Gastrocnemius medialis (tissue), 4 donors: ENCODE measurements around the gene OLFM4.

ENCODE experiments used
- POLR2A ChIP-seq, 2 donors: fragments of 450-650 bp; IDR thresholded peaks; one replicate each; pipeline ENCODE4 v1.6.1; 2017; ENCODE audit warnings: antibody characterized with exemption in 2 of 2, mild to moderate bottlenecking in 2 of 2, moderate library complexity in 2 of 2
- TF ChIP-seq, protein P1 (sequence below), 5 experiments: fragments of 450-650 bp in 3 of 5; fragments of 200-600 bp in 2 of 5; sonication (generic) in 2 of 5; IDR thresholded peaks in 4 of 5; conservative IDR thresholded peaks in 1 of 5; 1 replicate in 4 of 5; 2 replicates in 1 of 5; pipeline ENCODE4 v1.5.1; 2016 to 2019; ENCODE audit warnings: antibody characterized with exemption in 5 of 5, mild to moderate bottlenecking in 3 of 5, moderate library complexity in 3 of 5

DNA sequence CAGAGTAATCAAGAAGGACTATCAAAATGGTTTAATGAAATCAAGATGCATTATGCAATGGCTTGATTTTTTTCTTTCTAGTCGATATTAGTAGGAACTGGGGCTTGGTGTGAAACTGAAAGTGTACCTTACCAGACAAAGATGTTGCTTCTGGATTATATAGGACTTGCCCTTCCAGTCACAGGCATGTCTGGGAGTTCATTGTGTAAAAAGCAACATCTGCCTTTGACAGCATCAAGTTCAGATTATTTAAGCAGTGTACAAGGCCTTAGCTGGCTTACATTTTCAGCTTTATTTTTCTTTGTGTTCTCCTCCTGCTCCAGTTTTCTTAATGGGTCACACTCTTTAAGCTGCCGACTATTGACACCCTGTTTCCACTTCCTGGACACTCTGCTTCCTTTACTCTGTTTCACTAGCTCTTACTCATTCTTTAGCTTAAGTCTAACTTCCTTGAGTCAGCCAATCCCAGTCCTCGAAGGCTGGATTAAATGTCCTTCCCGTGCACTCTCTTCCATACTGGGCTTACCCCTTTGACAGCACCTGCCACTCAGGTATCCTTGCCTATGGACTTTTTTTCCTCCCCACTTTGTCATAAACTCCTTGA, 29.4 kb upstream of the OLFM4 start:
- TF ChIP-seq, protein P1, sequence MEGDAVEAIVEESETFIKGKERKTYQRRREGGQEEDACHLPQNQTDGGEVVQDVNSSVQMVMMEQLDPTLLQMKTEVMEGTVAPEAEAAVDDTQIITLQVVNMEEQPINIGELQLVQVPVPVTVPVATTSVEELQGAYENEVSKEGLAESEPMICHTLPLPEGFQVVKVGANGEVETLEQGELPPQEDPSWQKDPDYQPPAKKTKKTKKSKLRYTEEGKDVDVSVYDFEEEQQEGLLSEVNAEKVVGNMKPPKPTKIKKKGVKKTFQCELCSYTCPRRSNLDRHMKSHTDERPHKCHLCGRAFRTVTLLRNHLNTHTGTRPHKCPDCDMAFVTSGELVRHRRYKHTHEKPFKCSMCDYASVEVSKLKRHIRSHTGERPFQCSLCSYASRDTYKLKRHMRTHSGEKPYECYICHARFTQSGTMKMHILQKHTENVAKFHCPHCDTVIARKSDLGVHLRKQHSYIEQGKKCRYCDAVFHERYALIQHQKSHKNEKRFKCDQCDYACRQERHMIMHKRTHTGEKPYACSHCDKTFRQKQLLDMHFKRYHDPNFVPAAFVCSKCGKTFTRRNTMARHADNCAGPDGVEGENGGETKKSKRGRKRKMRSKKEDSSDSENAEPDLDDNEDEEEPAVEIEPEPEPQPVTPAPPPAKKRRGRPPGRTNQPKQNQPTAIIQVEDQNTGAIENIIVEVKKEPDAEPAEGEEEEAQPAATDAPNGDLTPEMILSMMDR (IDR thresholded peaks at IDR 0.05 in 4 of 5, conservative IDR thresholded peaks at IDR 0.05 in 1 of 5), result no peak
- no peak for TF ChIP-seq POLR2A (IDR thresholded peaks at IDR 0.05)
